HAP-1 (cell line): ENCODE measurements around the gene GAK.
"Not testable (repeated sequence)": the region's sequence is repeated elsewhere in the genome, so short reads cannot be mapped to it uniquely, and the experiment has no call there.

ENCODE experiments used
- DNase-seq, 2 experiments: peaks; one replicate each; pipeline ENCODE4 v3.0.0-alpha.2; 2016 to 2020; ENCODE audit warnings: low spot score in 2 of 2
- H3K27me3 ChIP-seq: fragments of 250-450 bp; sonication (Bioruptor Pico); 2 replicates; pipeline ENCODE4 v1.5.1; 2020; ENCODE audit warnings: low read depth, mild to moderate bottlenecking, moderate library complexity
- H3K36me3 ChIP-seq: fragments of 250-450 bp; sonication (Bioruptor Pico); replicated peaks from 2 replicates; pipeline ENCODE4 v1.5.1; 2020; ENCODE audit warnings: mild to moderate bottlenecking
- H3K4me1 ChIP-seq: fragments of 250-450 bp; sonication (Bioruptor Pico); 2 replicates; pipeline ENCODE4 v1.5.1; 2020; ENCODE audit warnings: mild to moderate bottlenecking
- H3K4me3 ChIP-seq: fragments of 250-450 bp; sonication (Bioruptor Pico); 2 replicates; pipeline ENCODE4 v1.5.1; 2020; ENCODE audit warnings: mild to moderate bottlenecking, moderate library complexity
- H3K9me3 ChIP-seq: fragments of 250-450 bp; sonication (Bioruptor Pico); 2 replicates; pipeline ENCODE4 v1.5.1; 2020; ENCODE audit warnings: mild to moderate bottlenecking, moderate library complexity
- in situ Hi-C: fragments of 300-500 bp; cut with MboI; formaldehyde crosslinking; loops from 3 replicates; pipeline ENCODE4 v1.14.3; 2020; ENCODE audit warnings: low sequenced_read_pairs, inconsistent platforms, mixed read lengths

Gene GAK

DNA sequence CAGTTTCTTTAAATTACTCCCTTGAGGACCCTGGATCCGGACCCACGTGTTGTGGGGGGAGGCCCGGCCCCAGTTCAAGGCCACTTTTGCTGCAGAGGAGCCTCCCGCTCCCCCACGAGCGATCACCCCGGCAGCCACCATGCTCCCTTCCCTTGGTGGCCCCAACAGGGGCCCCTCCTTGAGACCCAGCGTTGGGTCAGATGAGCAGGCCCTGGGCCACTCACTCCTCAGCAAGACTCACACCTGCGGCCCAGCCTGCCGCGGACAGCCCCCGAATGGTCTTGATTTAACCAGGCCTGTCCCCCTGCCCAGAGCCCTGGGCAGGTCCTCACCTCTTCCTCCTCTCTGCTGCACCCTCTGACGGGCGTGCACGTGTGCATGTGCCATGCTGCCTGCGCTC is 110.5 kb downstream of the GAK start:
- no peak for DNase-seq
- Histone ChIP-seq H3K4me1 (no peaks in the 10 kb centered on the region), H3K4me3 (no peak overlapping the region), H3K27me3 (peaks cover 29% of the 10 kb centered on the region), H3K9me3 (no peaks in the 10 kb centered on the region), H3K36me3 (no peaks in the 10 kb centered on the region)
- in situ Hi-C loops = no loop called here

DNA sequence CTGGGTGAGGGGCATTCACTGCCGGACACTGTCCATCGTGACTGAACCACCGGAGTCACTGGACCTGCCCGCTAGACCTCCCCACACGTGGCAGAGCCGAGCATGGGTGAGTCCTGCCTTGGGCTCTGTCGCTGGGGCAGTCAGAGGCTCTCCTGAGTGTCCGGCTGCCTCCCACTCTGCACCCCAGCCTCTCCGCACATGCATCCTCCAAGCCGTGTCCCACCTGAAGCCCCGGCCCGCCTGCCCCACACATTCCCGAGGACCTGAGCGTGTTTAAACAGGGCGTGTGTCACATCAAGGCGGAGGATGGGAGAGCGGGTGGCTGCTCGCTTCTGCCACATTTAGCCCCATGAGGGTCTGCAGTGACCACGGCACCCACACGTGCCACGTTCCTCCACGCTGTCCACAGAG is 110.9 kb downstream of the GAK start:
- Histone ChIP-seq H3K4me1 (no peaks in the 10 kb centered on the region), H3K27me3 (peaks cover 30% of the 10 kb centered on the region), H3K36me3 (no peaks in the 10 kb centered on the region), H3K4me3 (no peak overlapping the region), H3K9me3 (no peaks in the 10 kb centered on the region)
- no peak for DNase-seq
- in situ Hi-C loops = no loop called here

DNA sequence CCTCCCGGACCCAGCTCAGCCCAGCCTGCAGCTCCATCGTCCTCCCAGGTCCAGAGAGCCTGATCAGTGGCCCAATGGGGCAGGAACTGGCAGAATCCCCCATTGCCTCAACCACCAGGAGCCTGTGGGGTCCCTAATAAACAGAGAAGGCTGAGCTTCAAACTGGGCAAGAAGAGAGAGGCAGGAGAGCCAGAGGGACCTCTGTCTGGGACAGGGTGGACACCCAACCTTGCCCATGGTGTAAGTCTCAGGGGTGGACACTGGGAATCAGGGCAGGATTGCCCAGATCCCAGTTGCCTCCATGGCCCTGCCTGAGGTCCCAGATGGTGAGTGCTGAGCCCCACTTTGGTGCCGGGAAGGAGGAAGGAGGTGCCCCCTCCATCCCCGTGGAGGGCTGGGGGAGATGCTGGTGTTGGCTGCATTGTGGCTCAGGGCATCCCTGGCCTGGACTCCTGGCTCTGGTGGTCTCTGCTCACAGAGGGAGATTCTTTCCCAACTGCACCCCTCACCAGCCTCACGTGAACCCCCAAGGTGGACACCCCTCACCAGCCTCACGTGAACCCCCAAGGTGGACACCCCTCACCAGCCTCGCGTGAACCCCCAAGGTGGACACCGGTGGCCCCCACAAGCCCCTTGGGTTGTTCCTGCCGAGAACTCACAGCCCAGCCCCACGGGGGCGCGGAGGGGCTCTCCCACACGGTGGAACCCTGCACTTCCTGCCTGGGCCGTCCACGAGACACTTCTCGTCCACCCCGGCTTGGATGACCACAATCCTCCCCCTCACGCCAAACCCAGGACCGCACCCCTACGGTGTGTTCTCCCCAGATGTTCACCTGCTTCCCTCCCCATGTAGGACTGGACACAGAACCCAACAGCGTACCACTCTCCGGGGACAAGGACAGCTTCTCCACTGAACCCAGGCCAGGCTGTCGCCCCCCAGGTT is 111.6 kb downstream of the GAK start:
- in situ Hi-C loops = no loop called here
- DNase-seq = no peak

DNA sequence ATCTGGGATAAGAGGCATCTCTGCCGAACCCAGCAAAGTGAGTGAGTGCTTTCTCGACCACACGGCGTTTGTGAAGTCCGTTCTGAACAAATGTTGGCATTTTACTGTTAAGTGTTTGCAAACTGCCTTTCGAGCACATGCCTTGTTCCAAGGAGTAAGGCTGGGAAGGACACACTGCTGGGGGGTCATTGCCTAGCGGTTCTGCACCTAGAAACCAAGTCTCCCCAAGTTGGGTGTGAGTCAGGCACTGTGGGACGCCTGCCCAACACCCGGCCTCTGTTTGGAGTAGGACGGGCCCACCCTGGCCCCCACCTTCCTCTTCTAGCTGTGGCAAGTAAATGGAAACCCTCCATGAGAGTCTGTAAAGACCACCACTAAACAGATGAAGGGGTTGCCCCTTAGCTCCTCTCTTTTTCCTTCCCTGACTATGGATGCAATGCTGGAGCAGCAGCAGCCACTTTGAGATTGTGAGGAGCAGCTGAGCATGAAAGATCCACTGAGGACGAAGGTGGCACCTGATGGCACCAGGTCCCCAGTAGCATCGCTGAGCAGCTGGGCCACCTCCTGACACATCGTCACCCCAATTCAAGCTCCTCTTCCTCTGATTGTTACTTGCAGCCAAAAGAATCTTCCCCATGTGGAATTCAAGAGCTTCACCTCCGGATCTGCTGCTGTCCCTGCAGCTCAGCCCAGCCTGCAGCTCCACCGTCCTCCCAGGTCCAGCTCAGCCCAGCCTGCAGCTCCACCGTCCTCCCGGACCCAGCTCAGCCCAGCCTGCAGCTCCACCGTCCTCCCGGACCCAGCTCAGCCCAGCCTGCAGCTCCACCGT is 112.5 kb downstream of the GAK start:
- Histone ChIP-seq H3K9me3 (no peaks in the 10 kb centered on the region), H3K36me3 (no peaks in the 10 kb centered on the region), H3K4me1 (no peaks in the 10 kb centered on the region), H3K27me3 (peaks cover 33% of the 10 kb centered on the region), H3K4me3 (no peak overlapping the region)
- in situ Hi-C loops = no loop called here
- DNase-seq = no peak

More for the DNA sequence above, 111.6 kb downstream of the GAK start:
- no peak overlapping the region for H3K4me3 ChIP-seq
- no peaks in the 10 kb centered on the region for H3K9me3 ChIP-seq
- H3K36me3 ChIP-seq = no peaks in the 10 kb centered on the region
- no peaks in the 10 kb centered on the region for H3K4me1 ChIP-seq
- H3K27me3 ChIP-seq = peaks cover 37% of the 10 kb centered on the region

- H3K36me3 ChIP-seq = no peaks in the 10 kb centered on the region
- H3K4me1 ChIP-seq = no peaks in the 10 kb centered on the region
- in situ Hi-C loops = no loop called here
- no peaks in the 10 kb centered on the region for H3K9me3 ChIP-seq
- H3K4me3 ChIP-seq = no peak overlapping the region
- DNase-seq = no peak
- H3K27me3 ChIP-seq = peaks cover 22% of the 10 kb centered on the region
These were observed 113.8 kb downstream of the GAK start for GRCh38 chr4:818106-818921.

DNA sequence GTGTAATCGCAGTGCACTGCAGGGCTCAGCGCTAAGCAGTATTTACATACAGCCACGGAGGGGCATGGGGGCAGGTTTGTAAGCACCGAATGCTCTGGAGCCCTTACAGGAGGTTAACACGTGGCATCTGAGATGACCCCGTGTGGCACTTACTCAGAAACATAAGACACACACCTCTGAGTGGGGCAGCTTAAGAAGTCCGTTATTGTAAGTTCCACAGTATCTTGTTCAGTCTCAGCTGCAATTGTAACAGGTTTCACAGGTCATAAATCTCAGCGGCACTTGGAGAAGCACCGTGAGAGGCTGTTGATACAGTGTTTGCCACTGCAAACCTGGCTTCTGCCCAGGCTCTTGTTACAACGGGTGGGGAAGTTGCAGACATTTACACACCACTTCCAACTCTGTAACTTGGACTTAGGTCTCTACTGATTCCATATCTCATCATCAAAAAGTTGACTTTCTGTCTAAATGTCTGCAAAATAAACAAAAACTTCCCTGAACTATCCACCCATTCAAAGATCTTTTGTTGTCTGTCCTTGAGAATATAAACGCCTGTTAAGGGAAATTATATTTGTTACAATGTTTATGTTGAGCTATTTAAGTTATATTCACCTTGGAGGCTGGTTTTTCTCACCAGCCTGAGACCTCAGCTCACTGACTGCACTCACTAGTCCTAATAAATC is 116.5 kb downstream of the GAK start:
- DNase-seq = peak in 1 of 2 experiments; percentile 7
- no peaks in the 10 kb centered on the region for H3K9me3 ChIP-seq
- H3K4me1 ChIP-seq = no peaks in the 10 kb centered on the region
- in situ Hi-C loops = no loop called here
- H3K36me3 ChIP-seq = no peaks in the 10 kb centered on the region
- H3K27me3 ChIP-seq = peaks cover 23% of the 10 kb centered on the region
- H3K4me3 ChIP-seq = no peak overlapping the region

DNA sequence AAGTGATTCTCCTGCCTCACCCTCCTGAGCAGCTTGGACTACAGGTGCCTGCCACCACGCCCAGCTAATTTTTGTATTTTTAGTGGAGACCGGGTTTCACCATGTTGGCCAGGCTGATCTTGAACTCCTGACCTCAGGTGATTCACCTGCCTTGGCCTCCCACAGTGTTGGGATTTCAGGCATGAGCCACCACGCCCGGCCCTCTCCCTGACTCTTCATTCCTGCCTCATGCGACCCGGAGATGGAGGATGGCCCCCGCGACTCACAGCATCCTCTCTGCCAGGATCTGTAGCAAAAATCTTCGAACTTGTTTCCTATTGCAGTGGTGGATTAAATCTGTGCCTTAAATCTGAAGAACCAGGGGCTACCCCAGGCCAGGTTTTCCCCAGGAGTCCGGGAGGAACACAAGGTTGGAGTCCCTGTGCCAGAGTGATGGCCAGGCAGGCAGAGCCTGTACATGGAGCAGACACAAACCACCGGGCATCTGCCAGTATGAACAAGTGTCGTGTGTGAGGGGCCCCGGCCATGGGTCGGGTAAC is 117.7 kb downstream of the GAK start:
- Histone ChIP-seq H3K27me3 (peaks cover 23% of the 10 kb centered on the region), H3K9me3 (no peaks in the 10 kb centered on the region), H3K4me3 (no peak overlapping the region), H3K36me3 (no peaks in the 10 kb centered on the region), H3K4me1 (no peaks in the 10 kb centered on the region)
- in situ Hi-C loops = no loop called here
- no peak for DNase-seq

DNA sequence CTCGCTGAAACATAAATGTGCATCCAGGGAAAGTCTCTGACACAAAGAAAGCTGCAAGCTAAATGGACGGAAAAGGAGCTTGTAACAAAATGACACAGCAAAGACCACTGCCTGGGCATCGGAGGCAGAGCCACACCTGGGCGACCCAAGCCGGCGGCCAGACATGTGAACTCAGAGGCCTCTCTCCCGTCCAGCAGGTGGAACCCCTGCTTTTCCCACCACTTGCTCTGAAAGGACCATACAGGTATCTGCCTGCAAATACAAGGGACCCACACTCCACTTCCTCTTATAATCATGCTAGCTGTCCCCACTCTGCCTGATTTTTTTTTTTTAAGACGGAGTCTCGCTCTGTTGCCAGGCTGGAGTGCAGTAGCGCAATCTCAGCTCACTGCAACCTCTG is 118.2 kb downstream of the GAK start:
- H3K27me3 ChIP-seq = peaks cover 23% of the 10 kb centered on the region

DNA sequence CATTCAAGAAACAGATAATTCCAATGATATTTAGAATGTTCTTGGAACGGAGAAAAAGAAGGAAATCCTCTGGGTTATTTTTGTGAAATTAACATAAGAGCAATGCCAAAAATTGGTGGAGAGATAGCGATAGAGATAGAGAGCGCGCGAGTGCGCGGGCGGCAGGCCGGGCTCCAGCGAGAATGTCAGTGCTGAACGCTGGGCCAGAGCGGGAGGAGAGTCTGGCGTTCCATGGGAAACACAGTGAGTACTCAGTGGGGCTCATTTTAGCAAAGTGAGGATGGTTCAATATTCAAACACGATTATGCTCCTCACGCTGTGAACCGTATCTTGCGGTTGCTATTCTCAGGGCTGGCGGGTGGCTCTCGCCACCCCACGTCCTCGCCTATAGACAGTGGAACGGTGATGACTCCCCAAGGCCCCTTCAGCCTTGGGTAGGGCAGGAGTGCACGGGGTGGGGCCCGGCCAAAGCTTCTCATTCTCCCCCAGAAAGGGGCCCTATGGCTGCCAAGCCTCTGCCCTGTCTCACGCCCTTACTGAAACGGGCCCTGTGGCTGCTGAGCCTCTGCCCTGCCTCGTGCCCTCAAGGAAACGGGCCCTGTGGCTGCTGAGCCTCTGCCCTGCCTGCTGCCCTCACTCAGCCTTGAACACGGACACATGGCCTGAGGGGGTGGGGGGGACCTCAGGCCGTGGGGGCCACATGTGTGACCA is 123.1 kb downstream of the GAK start:
- Histone ChIP-seq H3K4me3 (no peak overlapping the region), H3K9me3 (peaks cover 2% of the 10 kb centered on the region; the same call in 1 of the 2 replicates), H3K4me1 (no peaks in the 10 kb centered on the region), H3K27me3 (peaks cover 11% of the 10 kb centered on the region; the same call in 1 of the 2 replicates), H3K36me3 (no peaks in the 10 kb centered on the region)
- in situ Hi-C loops = no loop called here
- no peak for DNase-seq

More for the DNA sequence above, 118.2 kb downstream of the GAK start:
- in situ Hi-C loops = no loop called here
- Histone ChIP-seq H3K9me3 (no peaks in the 10 kb centered on the region), H3K4me3 (no peak overlapping the region), H3K36me3 (no peaks in the 10 kb centered on the region), H3K4me1 (no peaks in the 10 kb centered on the region)
- no peak for DNase-seq

DNA sequence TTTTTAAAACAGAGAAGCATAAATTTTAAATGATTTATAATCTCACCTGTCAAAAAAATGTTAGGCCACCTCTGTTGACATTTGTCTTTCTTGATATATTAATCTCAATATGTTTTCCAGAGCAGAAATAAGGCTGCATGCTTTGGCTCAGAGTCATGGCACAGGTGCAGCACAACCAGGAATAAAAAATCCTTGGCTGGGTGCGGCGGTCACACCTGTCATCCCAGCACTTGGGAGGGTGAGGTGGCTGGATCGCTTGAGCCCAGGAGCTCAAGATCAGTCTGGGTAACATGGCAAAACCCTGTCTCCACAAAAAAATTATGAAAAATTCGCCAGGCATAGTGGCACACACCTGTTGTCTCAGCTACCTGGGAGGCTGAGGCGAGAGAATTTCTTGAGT is 124.3 kb downstream of the GAK start:
- Histone ChIP-seq H3K4me1 (no peaks in the 10 kb centered on the region), H3K4me3 (no peak overlapping the region), H3K9me3 (peaks cover 2% of the 10 kb centered on the region; the same call in 1 of the 2 replicates), H3K36me3 (no peaks in the 10 kb centered on the region), H3K27me3 (peaks cover 11% of the 10 kb centered on the region; the same call in 1 of the 2 replicates)
- in situ Hi-C loops = no loop called here
- DNase-seq = no peak

- in situ Hi-C loops, H3K27me3 ChIP-seq, H3K4me3 ChIP-seq, H3K4me1 ChIP-seq, H3K36me3 ChIP-seq, H3K9me3 ChIP-seq, DNase-seq: not testable (repeated sequence)
These were observed 125.1 kb downstream of the GAK start for GRCh38 chr4:806979-807378.

DNA sequence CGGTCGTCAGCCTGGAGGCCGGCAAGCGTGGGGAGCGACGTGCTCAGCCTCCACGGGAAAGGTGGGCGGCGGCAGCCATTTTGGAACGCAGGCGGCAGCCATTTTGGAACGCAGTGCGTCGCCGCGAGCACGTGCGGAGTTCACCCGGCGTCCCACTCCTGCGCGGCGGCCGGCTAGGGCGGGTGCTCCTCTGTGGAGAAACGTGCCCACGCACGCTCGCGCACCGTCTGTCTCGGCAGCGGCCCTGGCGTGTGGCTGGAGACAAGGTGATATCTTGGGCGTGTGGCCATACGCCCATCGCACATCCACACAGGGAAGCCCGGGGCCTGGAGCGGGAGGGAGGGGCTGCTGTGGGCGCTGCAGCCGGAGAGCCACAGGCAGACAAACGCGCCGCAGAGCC is 127.3 kb downstream of the GAK start:
- H3K36me3 ChIP-seq = no peaks in the 10 kb centered on the region
- DNase-seq = no peak
- in situ Hi-C loops = no loop called here
- no peaks in the 10 kb centered on the region for H3K4me1 ChIP-seq
- H3K4me3 ChIP-seq = no peak overlapping the region
- no peaks in the 10 kb centered on the region for H3K27me3 ChIP-seq
- H3K9me3 ChIP-seq = peaks cover 2% of the 10 kb centered on the region; the same call in 1 of the 2 replicates
